NCI-H69 (cell line): ENCODE results near the gene PIEZO2.
A peak's percentile ranks its signal among the peaks of the same experiment; 100 is the strongest.

Source experiments
- DNase-seq: peaks from one replicate; lab custom pipeline; 2025; lab: John Stamatoyannopoulos, UW

The PIEZO2 gene

GRCh38 chr18:10736984-10737383, 412.4 kb downstream of the PIEZO2 start:
- DNase-seq = no peak

- no peak for DNase-seq
These were observed 416.4 kb downstream of the PIEZO2 start for GRCh38 chr18:10732990-10733389.

GRCh38 chr18:10727477-10727876, 421.9 kb downstream of the PIEZO2 start:
- DNase-seq = peak; percentile 18

DNA sequence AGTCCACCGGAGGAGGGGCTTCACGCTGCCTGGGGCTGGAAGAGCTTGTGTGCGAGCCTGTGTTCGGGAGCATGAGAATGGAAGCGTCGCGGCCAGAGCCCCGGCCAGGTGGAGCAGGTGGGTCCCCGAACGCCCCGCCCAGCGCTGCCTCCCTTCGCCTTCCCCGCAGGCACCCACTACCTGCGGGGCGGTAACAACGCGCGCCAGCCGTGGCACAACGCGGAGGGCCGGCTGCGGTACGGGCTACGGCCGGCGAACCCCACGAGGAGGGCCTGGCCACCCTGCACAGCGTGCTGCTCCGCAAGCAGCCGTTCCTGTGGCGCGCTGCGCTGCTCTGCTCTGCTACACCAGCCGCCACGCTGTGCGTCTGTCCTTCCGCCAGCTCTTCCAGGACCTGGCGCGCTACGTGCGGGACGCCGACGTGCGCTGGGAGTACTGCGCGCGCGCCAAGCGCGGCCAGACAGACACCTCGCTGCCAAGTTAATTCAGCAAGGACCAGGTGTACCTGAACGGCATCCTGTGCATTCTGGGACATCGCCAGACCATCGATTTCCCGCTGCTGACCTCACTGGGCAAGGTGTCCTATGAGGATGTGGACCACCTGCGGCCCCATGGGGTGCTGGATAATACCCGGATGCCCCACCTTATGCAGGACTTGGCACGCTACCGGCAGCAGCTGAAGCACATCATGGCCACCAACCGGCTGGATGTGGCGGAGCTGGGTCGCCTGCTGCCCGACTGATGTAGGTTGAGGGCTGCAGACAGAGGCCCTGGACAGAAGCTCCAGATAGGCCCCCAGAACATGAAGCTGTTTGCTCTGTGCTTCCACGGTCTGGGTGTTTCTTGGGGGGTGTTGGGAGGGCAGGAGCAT, 422.9 kb downstream of the PIEZO2 start:
- peak; percentile 81 for DNase-seq

DNA sequence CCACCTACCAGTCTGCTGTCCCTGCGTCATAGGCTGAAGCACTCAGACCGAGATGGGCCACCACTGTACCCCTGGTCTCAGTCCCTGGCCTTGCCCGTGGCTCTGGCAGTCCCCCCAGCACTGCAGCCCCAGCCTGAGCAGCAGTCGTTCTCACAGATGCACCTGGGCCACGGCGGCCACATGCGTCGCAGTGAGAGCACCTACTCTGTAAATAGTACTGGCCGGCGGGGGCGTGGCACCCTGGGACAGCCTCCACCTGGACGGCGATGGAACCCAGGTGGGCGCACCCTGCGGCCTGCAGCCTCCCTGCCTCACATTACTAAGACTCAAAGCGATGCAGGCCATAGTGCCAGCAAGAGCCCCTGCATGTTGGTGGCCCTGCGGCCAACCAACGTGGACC, 424.7 kb downstream of the PIEZO2 start:
- DNase-seq = no peak

- no peak for DNase-seq
These were observed 425.9 kb downstream of the PIEZO2 start for GRCh38 chr18:10723496-10723895.

DNA sequence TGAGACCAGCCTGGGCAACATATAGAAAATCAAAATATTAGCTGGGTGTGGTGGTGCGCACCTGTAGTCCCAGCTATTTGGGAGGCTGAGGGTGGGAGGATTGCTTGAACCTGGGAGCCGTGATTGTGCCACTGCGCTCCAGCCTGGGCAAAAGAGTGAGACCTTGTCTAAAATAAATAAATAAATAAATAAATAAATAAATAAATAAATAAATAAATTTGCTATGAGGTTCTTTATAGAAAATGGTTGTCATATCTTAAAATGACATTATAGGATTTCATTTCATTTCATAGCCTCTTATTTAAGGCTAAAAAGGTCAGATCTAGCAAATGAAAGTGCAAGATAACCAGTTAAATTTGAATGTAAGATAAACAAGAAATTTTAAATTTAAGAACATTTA, 430.6 kb downstream of the PIEZO2 start:
- DNase-seq = no peak

DNA sequence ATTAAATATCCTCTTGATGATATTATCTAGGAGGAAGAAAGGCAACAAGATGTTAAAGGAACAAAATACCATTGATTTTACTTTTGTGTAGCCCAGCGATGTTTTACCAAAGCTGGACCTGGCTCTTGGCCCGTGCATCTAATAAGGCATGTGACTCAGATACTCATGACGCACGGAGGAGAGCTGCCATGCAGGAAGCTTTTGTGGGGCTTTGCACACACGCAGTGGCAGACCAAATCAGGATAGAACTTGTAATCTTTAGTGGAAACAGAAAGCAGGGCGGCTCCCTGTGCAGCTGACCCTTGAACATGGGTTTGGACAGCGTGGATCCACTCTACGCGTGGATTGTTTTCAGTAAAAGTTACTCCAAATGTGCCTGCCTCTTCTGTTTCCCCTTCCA, 433.6 kb downstream of the PIEZO2 start:
- peak; percentile 11 for DNase-seq

- DNase-seq = no peak
These were observed 436.0 kb downstream of the PIEZO2 start for GRCh38 chr18:10713409-10713808.

- DNase-seq = no peak
These were observed 442.1 kb downstream of the PIEZO2 start for GRCh38 chr18:10707294-10707693.

DNA sequence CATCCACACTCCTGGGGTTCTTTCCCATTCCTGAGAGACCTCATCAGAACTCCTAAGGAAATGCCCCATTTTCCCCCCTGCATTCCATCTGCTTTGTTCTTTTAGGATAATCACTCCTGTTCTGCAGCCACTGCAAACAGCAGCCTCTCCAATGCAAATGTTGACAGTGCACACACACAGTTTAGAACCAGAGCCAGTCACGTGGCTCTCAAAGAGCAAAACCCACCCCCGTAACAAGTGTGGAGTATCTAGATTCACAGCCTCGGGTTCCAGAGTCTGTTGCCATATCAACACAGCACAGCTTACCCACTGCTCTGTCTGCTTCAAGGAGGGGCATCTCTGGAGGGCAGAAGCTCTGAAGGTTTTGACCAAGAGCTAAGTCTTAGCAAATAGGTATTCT, 443.6 kb downstream of the PIEZO2 start:
- DNase-seq = peak; percentile 44

GRCh38 chr18:10705291-10705690, 444.1 kb downstream of the PIEZO2 start:
- no peak for DNase-seq

GRCh38 chr18:10702206-10702605, 447.2 kb downstream of the PIEZO2 start:
- no peak for DNase-seq

DNA sequence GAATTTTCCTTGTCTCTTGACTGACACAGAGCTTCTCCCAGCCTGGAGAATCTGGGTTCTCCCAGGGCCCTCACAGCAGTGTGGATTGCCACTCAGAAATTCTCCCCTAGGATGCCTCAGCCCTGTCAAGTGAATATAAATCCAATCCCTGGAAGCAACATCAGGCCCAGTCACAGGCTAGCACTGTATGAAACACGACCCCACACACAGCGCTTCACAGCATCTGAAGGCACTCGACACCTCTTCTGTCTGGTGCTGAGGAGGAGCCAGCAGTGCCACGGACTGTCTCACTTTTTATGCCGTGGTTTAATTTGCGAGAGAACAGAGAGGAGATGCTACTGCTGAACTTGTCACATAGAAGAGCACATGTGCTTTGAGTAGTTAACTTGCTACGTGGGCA, 459.0 kb downstream of the PIEZO2 start:
- DNase-seq = no peak

GRCh38 chr18:10690035-10690329, 459.4 kb downstream of the PIEZO2 start:
- no peak for DNase-seq

DNA sequence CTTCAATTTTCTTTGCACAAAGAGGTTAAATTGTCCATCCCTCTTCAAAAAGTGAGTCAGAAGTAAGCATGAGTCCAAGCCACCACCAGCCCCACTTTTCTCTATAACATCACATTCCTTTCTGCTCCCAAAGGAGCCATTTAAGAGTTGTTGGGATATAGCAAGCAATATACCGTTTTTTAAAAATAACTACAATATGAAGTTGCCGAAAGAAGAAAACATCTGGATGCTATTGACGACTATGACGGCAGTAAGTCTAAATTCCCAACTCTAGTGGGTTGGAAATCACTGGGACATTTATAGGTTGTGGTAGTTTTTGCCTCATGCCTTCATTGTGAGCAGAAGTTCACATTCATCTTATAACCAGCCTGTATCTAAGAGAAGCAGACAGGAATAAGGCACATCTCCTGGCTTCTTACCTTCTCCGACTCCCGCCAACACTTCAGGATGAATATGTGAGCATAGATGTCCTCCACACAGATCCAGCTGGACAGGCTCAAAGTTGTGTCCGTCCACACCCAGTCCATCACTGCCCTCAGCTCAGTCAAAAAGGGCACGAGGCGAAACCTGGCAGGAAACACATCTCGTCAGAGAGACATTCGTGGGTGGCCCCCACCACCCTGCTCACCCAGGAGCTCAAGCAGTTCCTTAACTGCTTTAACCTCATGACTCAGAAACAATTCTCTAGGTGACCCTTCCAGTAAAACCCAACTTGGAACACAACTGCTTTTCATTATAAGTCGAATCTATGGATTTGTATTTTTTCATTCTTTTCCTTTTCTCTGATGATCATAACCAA, 459.9 kb downstream of the PIEZO2 start:
- no peak for DNase-seq

DNA sequence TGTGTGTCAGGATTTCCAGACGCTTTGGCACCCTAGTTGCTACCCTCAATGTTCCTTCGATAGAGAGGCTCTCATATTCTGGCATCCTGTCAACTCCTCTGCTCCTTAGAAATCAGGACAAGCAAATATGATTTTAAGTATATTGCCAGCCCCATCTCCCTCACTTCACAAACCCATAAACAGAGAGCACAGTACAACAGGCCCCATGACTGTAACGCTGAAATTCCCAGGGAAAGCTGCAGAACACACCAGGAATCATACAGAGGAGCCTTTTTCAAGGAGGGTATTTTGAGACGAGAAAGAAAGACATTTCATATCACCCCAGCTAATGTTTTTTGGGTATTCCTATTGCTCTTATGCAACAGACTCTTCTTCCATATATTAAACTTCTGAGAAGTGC, 460.6 kb downstream of the PIEZO2 start:
- no peak for DNase-seq

GRCh38 chr18:10687161-10687925, 462.0 kb downstream of the PIEZO2 start:
- no peak for DNase-seq

DNA sequence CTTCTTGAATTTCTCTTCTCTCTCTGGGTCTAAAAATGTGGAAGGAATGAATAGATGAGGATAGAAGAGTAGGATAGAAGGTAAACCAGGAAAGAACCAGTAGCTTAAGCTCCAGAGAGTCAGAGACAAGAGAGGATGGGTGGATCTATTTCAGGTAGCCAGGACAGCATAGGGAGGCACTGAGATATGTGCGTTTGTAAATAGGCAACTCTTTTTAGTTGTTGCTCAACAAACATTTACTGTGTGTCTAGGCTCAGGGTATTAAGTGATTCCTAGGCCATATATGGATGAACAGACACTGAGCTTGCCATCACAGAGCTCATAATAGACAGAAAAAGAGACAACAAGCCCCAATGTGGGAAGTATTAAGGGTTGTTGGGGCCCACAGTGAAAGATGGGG, 463.1 kb downstream of the PIEZO2 start:
- no peak for DNase-seq

GRCh38 chr18:10685484-10685883, 463.9 kb downstream of the PIEZO2 start:
- DNase-seq = no peak

- DNase-seq = no peak
These were observed 467.0 kb downstream of the PIEZO2 start for GRCh38 chr18:10682368-10682714.

DNA sequence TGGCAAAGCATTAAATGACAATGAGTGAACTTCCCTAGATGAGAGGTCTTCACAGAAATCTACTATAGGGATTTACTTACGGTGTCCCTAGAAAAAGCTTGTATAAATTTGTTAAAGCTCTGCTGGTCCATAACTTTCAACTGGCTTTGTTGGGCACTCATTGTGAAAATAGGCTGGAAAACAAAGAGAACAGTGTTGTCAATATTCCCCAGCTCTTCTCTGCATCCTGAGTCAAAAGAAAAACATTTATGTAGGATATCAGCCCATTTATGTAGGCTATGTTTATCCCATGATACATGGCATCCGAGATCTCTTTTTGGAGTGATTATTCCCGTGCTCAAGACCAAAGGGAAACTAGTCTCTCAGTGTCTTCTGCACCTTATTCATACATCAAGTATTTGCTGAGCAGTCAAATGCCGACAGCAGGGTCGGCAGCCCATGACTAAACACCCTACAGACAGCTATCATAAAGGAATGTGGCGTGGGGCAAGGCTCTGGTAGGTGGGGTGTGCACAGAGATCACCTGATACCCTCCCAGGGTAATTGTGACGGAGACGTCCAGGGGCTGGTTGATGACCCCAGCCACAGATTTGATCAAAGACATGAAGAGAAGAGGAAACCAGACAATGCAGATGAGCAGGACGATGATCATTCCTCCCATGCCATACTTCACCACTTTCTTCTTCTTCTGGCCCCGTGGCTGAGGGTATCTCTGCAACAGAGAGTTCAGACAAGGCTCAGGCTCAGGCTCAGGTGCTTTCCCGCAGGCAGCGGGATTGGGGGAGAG, 467.6 kb downstream of the PIEZO2 start:
- no peak for DNase-seq
